ENCODE data around the gene SERPINA9. TPM values are rescaled to one million over a fixed set of nuclear protein-coding genes. Genes with fewer than 3 reads are reported as not detected.

SERPINA9 gene
- total RNA-seq, 1 donor from 2014 or later: not detected

- DNase-seq (ENCODE audit: low read depth, low spot score): no peak
- no peaks in the 10 kb centered on the region for H3K4me1 Mint-ChIP-seq
- H3K27ac Mint-ChIP-seq (ENCODE audit: unreplicated experiment): peak within 1 kb of the TSS; percentile 40
- peaks cover 9% of the 10 kb centered on the region for H3K27me3 Mint-ChIP-seq (ENCODE audit: low read depth)
- no peaks in the 10 kb centered on the region for H3K9me3 Mint-ChIP-seq
- no peak for TF ChIP-seq CTCF (conservative IDR thresholded peaks at IDR 0.05)
- no peaks in the 10 kb centered on the region for H3K36me3 Mint-ChIP-seq (ENCODE audit: low read depth)
- H3K4me3 Mint-ChIP-seq: no peak within 1 kb of the TSS
Measured at GRCh38 chr14:94509356-94509755, 33.4 kb upstream of the SERPINA9 start, which contains the start of gene SERPINA12. Gene SERPINA12, minus strand, starts transcription at chr14:94509469. Its CDS starts 11,072 bp downstream, at chr14:94498397.

- Mint-ChIP-seq H3K27me3 (ENCODE audit: low read depth) (peaks cover 11% of the 10 kb centered on the region), H3K4me3 (no peak overlapping the region)
- no peak for TF ChIP-seq CTCF (conservative IDR thresholded peaks at IDR 0.05)
Measured at GRCh38 chr14:94505641-94506040, 29.6 kb upstream of the SERPINA9 start.

GRCh38 chr14:94505206-94505605, 29.2 kb upstream of the SERPINA9 start:
- H3K27ac Mint-ChIP-seq (ENCODE audit: unreplicated experiment): no peak overlapping the region
- peaks cover 11% of the 10 kb centered on the region for H3K27me3 Mint-ChIP-seq (ENCODE audit: low read depth)
- DNase-seq (ENCODE audit: low read depth, low spot score): no peak
- no peak for TF ChIP-seq CTCF (conservative IDR thresholded peaks at IDR 0.05)
- H3K4me1 Mint-ChIP-seq: no peaks in the 10 kb centered on the region
- H3K4me3 Mint-ChIP-seq: no peak overlapping the region
- no peaks in the 10 kb centered on the region for H3K36me3 Mint-ChIP-seq (ENCODE audit: low read depth)
- no peaks in the 10 kb centered on the region for H3K9me3 Mint-ChIP-seq

More at GRCh38 chr14:94505641-94506040, 29.6 kb upstream of the SERPINA9 start:
- no peaks in the 10 kb centered on the region for H3K36me3 Mint-ChIP-seq (ENCODE audit: low read depth)
- H3K9me3 Mint-ChIP-seq: no peaks in the 10 kb centered on the region
- H3K4me1 Mint-ChIP-seq: no peaks in the 10 kb centered on the region
- no peak overlapping the region for H3K27ac Mint-ChIP-seq (ENCODE audit: unreplicated experiment)
- no peak for DNase-seq (ENCODE audit: low read depth, low spot score)

GRCh38 chr14:94501588-94502516, 25.9 kb upstream of the SERPINA9 start:
- Mint-ChIP-seq H3K4me3 (no peak overlapping the region), H3K36me3 (ENCODE audit: low read depth) (no peaks in the 10 kb centered on the region), H3K4me1 (no peaks in the 10 kb centered on the region), H3K27ac (ENCODE audit: unreplicated experiment) (no peak overlapping the region), H3K9me3 (no peaks in the 10 kb centered on the region), H3K27me3 (ENCODE audit: low read depth) (peaks cover 15% of the 10 kb centered on the region)
- no peak for DNase-seq (ENCODE audit: low read depth, low spot score)
- TF ChIP-seq CTCF (conservative IDR thresholded peaks at IDR 0.05): no peak

- no peak for TF ChIP-seq CTCF (conservative IDR thresholded peaks at IDR 0.05)
- H3K9me3 Mint-ChIP-seq: no peaks in the 10 kb centered on the region
- no peak overlapping the region for H3K4me3 Mint-ChIP-seq
- no peaks in the 10 kb centered on the region for H3K36me3 Mint-ChIP-seq (ENCODE audit: low read depth)
- no peak overlapping the region for H3K27ac Mint-ChIP-seq (ENCODE audit: unreplicated experiment)
- H3K27me3 Mint-ChIP-seq (ENCODE audit: low read depth): peaks cover 23% of the 10 kb centered on the region
- no peak for DNase-seq (ENCODE audit: low read depth, low spot score)
- no peaks in the 10 kb centered on the region for H3K4me1 Mint-ChIP-seq
Measured at GRCh38 chr14:94500264-94500663, 24.3 kb upstream of the SERPINA9 start.
